Measurements from ENCODE around the gene PHACTR3. TPM values are rescaled to one million over a fixed set of nuclear protein-coding genes. Genes with fewer than 3 reads are reported as not detected.

PHACTR3 gene
- total RNA-seq, 3 donors from 2014 or later, result 0.41 to 3.4 (median 1.1) TPM

DNA sequence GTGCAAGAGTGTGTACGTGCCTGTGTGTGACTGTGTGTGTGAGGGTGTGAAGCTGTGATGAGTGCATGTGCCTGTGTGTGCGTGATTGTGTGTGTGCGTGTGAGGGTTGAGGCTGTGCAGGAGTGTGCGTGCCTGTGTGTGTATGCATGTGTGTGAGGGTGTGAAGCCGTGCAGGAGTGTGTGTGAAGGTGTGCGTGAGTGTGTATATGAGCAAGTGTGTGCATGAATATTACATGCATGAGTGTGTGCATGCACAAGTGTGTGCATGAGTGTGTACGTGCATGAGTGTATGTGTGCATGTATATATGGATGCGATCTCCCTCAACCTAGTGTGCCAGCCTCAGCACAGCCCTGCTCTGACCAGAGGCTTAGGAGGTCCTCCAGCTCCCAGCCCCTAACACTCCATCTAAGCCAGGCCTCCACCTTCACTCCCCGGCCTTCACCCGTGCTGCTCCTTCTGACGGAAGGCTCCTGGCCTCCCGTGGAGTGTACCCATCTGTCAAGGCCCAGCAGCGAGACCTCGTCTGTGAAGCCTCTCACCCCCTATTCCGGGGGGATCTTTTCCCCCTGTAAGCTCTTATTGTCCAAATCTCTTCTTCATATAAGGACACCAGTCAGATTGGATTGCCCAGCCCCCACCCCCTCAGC is 19.9 kb upstream of the PHACTR3 start:
- intact Hi-C loops (cut with DNase I, micrococcal nuclease), result no loop called here
- Histone ChIP-seq H3K36me3 (ENCODE audit: low read depth) (no peaks in the 10 kb centered on the region), H3K4me3 (no peak overlapping the region), H3K9me3 (no peaks in the 10 kb centered on the region), H3K4me1 (ENCODE audit: low read depth) (no peaks in the 10 kb centered on the region)
- ATAC-seq (no peak), DNase-seq (no peak)
- TF ChIP-seq, protein P1, sequence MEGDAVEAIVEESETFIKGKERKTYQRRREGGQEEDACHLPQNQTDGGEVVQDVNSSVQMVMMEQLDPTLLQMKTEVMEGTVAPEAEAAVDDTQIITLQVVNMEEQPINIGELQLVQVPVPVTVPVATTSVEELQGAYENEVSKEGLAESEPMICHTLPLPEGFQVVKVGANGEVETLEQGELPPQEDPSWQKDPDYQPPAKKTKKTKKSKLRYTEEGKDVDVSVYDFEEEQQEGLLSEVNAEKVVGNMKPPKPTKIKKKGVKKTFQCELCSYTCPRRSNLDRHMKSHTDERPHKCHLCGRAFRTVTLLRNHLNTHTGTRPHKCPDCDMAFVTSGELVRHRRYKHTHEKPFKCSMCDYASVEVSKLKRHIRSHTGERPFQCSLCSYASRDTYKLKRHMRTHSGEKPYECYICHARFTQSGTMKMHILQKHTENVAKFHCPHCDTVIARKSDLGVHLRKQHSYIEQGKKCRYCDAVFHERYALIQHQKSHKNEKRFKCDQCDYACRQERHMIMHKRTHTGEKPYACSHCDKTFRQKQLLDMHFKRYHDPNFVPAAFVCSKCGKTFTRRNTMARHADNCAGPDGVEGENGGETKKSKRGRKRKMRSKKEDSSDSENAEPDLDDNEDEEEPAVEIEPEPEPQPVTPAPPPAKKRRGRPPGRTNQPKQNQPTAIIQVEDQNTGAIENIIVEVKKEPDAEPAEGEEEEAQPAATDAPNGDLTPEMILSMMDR (IDR thresholded peaks at IDR 0.05), result no peak

DNA sequence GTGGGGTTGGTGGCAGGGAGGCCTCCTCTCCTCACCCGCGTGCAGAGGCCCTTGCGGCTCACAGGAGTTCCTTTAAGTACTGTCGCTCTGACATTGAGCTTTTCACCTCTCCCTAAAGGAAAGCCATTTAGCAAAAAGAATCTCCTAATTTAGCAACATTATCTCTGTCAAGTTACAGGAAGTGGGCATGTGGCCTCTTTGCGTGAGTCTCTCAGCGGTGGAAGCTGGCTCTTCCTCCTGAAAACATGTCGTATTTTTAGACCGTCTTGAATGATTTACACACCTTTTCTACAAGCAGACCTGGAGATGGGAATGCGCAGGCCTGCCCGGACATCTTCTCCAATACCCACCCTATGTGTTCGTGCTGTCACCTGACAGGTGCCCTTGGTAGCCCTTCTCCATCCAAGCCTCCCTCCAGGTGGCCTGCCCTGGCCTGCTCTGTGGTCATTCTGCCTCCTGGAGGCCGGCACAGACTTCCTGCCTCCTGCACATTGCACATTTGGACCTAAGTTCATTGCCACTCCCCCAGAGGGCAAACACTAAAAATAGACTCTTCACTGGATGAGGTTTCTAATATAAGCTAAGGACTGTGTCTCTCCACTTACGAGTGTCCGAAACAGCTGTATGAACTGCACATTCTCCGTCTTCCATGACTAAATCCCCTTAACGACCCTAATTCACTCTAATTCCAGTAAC is 18.5 kb upstream of the PHACTR3 start:
- TF ChIP-seq, protein P1 (IDR thresholded peaks at IDR 0.05), result no peak
- no peaks in the 10 kb centered on the region for H3K9me3 ChIP-seq
- intact Hi-C loops (cut with DNase I, micrococcal nuclease), result no loop called here
- H3K36me3 ChIP-seq (ENCODE audit: low read depth), result no peaks in the 10 kb centered on the region
- no peaks in the 10 kb centered on the region for H3K4me1 ChIP-seq (ENCODE audit: low read depth)
- DNase-seq (no peak), ATAC-seq (no peak)
- no peak overlapping the region for H3K4me3 ChIP-seq

DNA sequence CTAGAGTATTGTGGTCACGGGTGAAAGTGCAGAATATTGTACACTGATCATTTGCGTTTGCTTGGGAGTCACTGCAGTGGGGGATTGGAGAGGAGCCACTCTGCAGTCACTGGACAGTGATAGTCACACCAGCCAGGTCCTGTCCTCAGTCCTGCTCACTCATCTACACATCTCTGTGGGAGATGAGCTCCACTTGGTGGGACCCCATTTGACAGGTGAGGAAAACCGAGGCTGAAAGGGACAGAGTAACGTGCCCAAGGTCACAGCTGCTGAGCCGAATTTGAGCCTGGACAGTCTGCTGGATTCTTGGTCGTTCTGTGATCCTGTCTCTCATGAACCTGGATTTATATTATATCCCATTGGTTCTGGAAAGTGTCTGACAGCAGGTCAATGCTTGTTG is 17.7 kb upstream of the PHACTR3 start:
- Histone ChIP-seq H3K9me3 (no peaks in the 10 kb centered on the region), H3K4me3 (no peak overlapping the region), H3K36me3 (ENCODE audit: low read depth) (no peaks in the 10 kb centered on the region), H3K4me1 (ENCODE audit: low read depth) (no peaks in the 10 kb centered on the region)
- ATAC-seq (no peak), DNase-seq (no peak)
- TF ChIP-seq, protein P1 (IDR thresholded peaks at IDR 0.05), result no peak
- intact Hi-C loops (cut with DNase I, micrococcal nuclease), result no loop called here

DNA sequence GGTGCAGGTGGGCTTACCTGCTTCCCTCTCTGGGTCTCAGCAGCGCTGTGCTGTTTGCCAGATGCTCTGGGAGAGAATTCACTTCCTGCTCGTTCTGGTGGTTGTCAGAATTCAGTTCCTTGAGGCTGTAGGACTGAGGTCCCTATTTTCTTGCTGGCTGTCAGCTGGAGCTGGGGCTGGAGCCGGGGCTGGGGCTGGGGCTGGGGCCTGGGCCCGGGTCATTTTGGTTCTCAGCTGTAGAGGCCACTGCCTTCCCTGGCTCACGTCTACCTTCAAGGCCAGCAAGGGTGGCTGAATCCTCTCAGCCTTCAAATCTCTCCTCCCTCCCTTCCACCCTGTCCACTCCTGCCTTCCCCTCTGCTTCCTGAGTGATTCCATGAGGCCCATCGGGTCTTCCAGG is 16.8 kb upstream of the PHACTR3 start:
- Histone ChIP-seq H3K4me1 (ENCODE audit: low read depth) (no peaks in the 10 kb centered on the region), H3K4me3 (no peak overlapping the region), H3K9me3 (no peaks in the 10 kb centered on the region), H3K36me3 (ENCODE audit: low read depth) (no peaks in the 10 kb centered on the region)
- intact Hi-C loops (cut with DNase I, micrococcal nuclease), result no loop called here
- TF ChIP-seq, protein P1 (IDR thresholded peaks at IDR 0.05), result no peak
- ATAC-seq (no peak), DNase-seq (no peak)

DNA sequence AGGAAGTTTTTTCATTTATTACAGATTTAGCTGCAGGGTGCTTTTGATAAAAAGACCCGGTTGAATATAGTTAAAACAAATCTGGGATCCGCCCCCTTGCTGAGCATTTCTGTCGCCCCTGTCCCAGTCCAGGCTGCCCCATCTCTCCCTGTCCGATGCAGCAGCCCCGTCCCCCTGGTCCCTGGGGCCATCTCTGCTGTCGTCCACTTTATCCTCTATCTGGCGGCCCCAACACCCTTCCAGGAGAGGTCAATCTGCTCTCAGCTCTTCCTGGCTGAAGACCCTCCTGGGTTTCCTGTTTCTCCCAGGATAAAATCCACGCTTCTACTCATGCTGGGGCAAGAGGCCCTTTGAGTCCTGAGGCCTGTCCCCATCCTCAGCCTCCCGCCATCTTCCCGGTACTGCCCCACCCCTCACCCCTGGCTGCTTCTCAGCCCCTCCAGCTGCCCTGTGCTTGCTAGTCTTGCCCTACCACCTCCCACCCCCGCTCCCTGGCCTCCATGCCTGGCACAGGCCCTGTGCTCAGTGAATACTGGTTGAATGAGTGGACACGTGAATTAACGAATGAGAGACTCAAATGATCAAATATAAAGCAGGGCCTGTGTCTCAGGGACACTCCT is 16.0 kb upstream of the PHACTR3 start:
- no peaks in the 10 kb centered on the region for H3K9me3 ChIP-seq
- intact Hi-C loops (cut with DNase I, micrococcal nuclease), result no loop called here
- H3K4me1 ChIP-seq (ENCODE audit: low read depth), result no peaks in the 10 kb centered on the region
- DNase-seq, result no peak
- no peak for ATAC-seq
- no peaks in the 10 kb centered on the region for H3K36me3 ChIP-seq (ENCODE audit: low read depth)
- H3K4me3 ChIP-seq, result no peak overlapping the region
- TF ChIP-seq, protein P1 (IDR thresholded peaks at IDR 0.05), result no peak
